GM12891 (cell line): ENCODE measurements around the gene ZNF512.

ENCODE experiments used
- POLR2A ChIP-seq: IDR thresholded peaks from 2 replicates; pipeline ENCODE4 v1.6.1; 2011; ENCODE audit warnings: low read depth, low read length, control low read depth
- POLR2AphosphoS5 ChIP-seq: IDR thresholded peaks from 2 replicates; pipeline ENCODE4 v1.6.1; 2011; ENCODE audit warnings: low read depth, low read length, control low read depth

- TF ChIP-seq POLR2AphosphoS5 (no peak), POLR2A (no peak)
Measured at GRCh38 chr2:27549303-27549702, 33.5 kb upstream of the ZNF512 start.
